Tibial nerve (tissue), 3 donors: Measurements from ENCODE around the gene GAS2.

Source experiments
- CTCF ChIP-seq, 5 experiments: fragments of 200-600 bp in 3 of 5; fragments of 450-650 bp in 2 of 5; sonication (generic) in 3 of 5; IDR thresholded peaks; one replicate each; pipeline ENCODE4 v1.5.1; 2016 to 2019; ENCODE audit warnings: antibody characterized with exemption in 5 of 5, mild to moderate bottlenecking in 3 of 5, moderate library complexity in 2 of 5
- POLR2A ChIP-seq, 2 donors: fragments of 450-650 bp; IDR thresholded peaks; one replicate each; pipeline ENCODE4 v1.6.1; 2017; ENCODE audit warnings: antibody characterized with exemption in 2 of 2, mild to moderate bottlenecking in 2 of 2, moderate library complexity in 2 of 2

GRCh38 chr11:22822203-22822602, 155.8 kb downstream of the GAS2 start:
- TF ChIP-seq CTCF (IDR thresholded peaks at IDR 0.05) (no peak), POLR2A (IDR thresholded peaks at IDR 0.05) (no peak)
